NCI-H146 (cell line): ENCODE measurements around the gene MXI1.

ENCODE experiments used
- DNase-seq: peaks from one replicate; lab custom pipeline; 2025; lab: John Stamatoyannopoulos, UW

MXI1 gene

DNA sequence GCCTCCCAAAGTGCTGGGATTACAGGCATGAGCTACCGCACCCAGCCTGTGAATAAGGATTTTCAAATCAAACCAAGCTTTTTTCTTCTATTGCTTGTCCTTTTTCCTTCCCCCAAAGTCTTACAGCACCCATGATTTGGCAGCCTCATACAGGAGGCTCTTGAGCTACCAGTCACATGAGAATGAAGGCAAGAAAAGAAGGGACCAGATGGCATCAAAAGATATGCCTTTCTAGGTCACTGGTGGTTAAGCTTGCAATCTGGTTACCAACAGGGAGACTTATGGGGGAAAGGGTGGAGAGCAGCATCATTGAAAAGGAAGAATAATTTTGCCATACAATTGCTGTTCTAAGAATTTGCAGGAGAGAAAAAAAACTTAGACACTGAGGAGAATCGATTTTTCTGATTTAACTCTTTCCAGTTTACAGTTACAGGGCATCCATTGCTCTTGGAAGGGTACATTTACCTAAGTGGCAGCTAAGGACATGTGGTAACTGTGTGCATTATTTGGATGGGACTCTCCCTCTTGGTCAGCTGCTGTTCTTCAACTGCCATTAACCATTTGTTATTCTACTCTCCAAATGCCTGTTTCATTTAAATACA lies 67.8 kb downstream of the MXI1 start:
- no peak for DNase-seq

DNA sequence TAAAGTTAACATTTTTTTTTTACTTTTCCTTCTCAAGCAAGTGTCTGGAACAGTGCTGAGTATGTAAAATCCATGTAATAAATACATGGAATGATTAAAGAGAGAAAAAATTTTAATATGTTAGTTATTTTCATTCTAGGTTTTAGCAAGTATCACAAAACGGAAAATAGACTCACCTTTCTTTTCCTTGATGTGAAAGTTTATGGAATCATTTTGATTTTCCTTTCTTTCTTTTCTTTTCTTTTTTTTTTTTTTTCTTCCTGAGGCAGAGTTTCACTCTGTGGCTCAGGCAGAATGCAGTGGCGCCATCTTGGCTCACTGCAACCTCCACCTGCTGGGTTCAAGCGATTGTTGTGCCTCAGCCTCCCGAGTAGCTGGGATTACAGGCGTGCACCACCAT lies 69.2 kb downstream of the MXI1 start:
- no peak for DNase-seq

DNA sequence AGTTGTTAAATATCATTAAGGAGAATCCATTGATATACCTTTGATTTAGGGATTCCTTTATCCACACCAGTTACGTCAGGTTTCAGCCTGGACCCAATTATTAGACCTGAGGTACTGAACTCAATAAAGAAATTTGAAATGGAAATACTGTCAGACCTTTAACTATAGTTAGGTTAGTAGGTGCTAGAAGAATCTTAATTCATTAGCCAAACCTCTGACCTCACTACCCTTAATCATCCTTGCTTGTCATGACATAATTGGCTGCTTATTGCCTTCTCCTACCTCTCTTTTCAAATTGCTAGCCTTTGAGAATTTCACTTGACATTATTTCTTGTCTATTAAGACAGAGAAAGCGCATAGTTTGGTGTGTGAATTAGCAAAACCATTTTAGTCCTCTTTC lies 70.2 kb downstream of the MXI1 start:
- DNase-seq = no peak

DNA sequence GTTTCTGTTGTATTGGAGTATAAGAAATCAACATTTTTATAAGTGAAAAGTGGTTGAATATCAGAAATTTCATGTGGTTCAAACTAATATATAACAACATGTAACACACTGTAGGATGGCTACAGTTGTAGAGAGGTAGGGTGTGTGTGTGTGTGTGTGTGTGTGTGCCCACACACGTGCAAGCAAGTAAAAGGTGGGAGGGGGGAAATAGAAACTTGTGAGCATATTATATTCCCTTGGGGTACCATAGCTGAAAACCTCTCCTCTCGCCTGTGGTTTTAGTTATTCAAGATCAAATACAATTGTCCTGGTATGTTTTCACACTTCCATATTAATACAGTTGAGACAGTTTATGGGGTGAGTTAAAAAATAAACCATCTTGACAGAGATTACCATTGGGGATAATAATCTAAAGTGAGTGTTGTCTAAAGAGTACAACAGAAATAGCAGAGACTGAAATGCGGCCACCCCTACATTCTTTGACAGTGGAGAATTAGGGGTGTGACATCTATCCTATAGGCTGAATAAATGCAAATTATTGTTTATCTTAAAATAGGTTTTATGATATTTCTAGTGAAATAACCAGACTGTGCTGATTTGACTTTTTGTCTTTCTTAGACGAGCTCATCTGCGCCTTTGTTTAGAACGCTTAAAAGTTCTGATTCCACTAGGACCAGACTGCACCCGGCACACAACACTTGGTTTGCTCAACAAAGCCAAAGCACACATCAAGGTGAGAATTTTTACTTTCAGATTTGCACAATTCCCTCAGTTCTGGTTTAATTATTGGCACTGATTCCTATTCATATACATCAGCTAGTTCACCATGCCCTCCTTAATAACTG lies 71.4 kb downstream of the MXI1 start:
- no peak for DNase-seq

DNA sequence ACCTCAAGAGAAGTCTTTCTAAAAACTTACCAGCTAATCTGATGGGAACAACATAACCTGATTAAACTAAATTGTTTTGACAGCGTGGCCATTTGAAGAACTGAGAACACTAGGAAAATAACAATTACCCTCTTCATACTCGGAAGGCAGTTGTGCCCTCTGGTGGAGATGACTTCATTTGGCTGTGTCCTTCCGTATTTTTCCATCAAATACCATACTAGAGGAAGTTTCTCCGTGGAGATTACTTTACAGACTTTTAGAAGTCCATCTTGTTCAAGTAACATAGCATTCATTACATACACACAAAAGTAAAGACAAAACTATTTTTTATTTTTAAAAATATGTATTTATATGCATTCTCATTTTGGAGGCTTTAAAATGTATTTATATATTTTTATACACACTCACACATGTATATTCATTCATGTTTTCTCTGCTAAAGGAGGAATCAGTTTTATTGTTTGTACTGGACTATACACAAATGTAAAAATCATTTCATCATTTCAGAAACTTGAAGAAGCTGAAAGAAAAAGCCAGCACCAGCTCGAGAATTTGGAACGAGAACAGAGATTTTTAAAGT lies 72.1 kb downstream of the MXI1 start:
- DNase-seq = peak; percentile 41

DNA sequence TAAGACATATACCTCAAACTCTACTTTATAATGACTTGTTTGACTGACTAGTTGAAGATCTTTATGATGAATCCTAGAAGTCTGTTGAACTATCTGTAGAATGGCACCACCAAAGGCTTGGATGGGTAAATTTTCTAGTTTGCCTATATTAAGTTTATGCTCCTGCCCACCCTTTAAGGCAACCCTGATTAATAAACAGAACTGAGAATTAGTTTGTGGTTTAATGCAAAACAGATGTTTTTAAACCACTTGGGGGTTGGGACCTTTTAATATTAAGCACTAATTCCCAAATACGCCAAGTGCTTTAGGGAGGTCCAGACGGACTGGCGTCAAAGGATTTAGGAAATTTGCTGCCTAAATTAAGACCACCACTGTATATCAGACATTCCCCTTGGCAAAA lies 76.9 kb downstream of the MXI1 start:
- no peak for DNase-seq

DNA sequence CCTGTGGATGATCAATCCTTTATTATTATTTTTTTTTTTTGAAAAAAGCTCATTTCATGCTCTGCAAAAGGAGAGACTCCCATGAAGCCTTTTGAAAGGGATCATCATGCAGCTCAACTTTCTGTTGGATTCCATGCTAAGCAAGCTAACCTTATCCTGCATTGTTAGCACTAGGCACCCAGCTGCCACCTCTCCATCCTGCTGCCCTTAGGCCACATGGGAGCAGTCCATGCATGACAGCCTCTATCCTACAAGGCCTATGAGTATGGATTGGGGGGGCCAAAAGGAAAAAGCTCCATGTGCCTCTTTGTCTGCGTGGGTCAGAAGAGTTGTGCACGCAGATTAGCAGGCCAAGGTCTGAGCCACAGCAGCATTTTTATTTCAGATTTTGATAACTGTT lies 78.1 kb downstream of the MXI1 start:
- peak; percentile 3 for DNase-seq

DNA sequence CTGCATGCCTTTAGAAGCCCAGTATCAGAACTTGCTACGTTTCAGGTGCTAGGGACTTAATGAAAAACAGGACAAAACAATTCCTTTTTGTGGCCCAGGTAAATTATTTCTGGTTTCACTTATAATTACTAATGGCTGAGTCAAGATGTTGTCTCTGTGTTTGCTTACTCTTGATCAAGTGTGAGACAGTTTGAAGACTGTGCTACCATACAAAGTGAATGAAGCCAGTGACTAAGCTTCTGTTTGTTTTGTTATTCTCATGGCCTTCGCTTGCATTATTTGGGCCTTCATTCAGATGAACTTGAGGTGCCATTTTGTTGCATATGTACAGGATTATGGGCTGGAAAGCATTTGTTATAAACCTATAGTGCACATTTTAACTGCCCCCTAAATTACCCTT lies 79.4 kb downstream of the MXI1 start:
- DNase-seq = no peak

DNA sequence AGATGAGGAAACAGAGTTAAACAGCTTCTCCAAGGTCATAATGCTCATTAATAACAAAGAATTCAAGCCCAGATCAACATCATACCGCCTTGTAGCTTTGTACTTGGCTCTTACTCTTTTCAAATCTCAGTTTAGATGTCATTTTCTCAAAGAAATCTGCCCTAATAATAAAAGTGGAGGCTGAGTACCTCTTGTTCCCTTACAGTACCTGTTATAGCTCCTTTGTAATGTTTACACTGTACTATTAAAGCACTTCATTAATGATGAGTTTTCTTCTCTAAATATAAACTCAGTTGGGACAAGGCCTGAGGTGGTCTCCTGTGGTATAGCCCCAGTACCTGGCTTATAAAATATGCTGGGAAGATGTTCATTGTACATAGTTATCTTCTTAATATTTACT lies 89.6 kb downstream of the MXI1 start:
- no peak for DNase-seq

DNA sequence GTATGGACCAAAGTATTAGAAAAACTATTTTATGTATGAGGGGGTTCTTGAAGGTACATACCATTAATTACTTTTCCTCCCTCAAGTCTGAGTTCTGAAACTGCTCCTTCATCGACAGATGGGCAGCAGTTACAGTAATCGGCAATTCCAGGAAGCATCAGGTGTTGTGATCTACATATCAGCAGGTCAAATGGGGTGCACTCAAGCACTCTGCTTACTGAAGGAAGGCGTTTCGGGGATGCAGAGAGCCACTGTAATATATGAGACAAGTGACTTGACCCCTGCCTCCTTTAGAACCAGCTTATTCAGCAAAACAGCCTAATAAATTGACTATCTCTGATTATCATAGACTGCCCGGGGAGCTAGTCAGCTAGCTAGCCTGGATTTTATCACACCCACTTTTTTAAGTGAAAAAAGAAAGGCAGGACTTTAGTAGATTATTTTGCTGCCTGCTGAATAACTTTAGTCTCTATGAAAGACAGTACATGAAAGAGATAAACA lies 93.1 kb downstream of the MXI1 start:
- DNase-seq = no peak

DNA sequence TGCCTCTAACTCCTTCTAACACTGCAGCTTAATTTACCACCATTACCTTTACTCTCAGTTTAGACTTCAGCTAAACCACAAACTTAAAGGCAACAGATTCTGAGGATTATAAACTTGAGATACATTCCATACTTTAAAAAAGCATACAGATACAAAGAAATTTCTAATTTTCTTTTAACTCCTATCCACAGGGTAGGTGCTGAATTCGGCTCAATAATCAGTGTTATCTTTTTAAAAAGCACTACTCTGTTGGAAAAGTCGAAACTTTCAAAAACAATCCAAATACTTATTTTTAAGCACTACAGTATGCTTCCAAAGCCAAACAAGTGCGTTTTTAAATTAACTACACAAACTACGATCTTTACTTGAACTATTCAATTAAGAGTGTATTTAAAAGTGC lies 96.3 kb downstream of the MXI1 start:
- DNase-seq = no peak

DNA sequence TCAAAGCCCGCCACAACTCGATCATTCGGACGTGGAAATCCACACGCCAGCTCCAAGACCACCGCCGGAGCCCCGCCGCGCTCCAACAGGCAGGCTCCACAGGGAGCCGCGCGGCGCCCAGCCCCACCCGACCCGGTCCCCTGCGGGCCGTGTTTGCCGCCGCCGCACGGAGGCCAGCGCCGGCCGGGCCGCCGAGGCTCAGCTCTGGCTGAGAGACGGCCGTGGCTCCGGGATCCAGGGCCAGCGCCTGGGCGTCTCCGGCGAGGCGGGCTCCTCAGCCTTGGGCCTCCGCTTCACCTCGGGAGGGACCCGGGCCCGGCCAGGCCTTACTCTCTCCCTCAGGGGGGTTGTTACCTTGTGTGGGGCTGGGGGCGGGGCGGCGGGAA lies 97.0 kb downstream of the MXI1 start:
- peak; percentile 65 for DNase-seq

DNA sequence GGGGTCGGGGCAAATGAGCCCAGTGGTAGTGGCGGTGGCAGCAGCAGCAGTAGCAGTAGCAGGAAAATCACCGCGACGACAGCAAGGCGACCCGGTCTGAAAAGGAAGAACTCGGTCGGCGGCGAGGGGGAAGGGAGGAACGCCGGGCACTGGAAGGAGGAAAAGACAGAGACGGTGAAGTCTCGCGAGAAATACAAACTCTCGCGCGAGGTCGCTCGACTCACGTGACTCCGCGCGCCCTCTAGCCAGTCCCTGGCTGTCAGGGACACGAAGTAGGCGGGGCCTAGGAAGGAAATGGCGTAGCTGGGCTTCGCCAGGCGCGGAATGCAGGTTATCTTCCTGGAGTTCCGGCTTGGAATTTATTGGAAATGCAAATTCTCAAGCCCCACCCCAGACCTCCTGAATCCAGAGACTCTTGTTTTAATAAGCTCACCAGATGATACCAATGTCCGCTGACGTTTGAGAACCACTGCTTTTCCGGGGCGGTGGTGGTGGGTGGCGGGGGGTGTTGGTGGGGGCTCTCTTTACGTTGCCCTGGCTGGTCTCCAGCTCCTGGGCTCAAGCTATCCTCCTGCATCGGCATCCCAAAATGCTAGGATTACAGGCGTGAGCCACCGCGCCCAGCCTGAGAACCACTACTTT lies 97.5 kb downstream of the MXI1 start, which contains the start of gene SMNDC1:
TSS of gene SMNDC1 (minus strand) at position 141 of the 642 bp plus-strand sequence. CDS start 1,333 bp downstream, outside the sequence.
- DNase-seq = peak; percentile 99

DNA sequence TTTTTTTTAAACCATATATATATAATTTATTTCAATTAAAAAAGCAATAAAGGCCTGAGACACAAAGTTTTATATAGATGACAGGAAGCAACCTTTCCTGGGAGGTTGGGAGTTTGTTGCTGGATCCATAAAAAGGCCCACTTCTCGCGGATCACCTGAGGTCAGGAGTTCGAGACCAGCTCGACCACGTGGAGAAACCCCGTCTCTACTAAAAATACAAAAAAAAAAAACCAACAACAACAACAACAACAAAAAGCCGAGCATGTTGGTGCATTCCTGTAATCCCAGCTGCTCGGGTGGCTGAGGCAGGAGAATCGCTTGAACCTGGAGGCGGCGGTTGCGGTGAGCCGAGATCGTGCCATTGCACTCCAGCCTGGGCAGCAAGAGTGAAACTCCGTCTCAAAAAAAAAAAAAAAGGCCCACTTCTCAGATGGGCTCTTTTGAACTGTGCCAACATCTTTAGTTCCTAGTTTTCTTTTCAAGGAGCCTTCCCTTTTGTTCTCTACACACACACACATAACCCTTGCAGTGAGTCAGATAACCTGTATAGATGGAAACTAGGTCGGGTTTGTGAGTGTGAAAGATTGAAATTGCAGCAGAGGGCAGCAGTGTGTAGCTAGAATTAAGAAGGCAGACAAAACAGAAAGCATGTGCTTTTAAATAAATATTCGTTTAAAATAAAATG lies 98.5 kb downstream of the MXI1 start:
- peak; percentile 58 for DNase-seq

DNA sequence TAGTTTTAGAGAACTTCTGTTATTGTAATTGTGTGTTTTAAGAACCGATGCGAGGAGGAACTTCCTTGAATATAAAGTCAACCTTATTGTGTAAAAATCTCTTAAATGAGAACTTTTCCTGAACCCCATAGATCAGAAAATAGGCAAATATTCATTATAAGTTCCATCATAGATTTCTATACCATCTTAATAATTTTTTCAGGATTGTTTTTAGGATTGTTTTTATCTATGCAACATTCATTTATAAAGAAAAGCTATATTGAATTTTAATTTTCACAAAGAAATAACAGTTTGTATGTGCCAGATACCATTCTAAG lies 99.0 kb downstream of the MXI1 start:
- no peak for DNase-seq

DNA sequence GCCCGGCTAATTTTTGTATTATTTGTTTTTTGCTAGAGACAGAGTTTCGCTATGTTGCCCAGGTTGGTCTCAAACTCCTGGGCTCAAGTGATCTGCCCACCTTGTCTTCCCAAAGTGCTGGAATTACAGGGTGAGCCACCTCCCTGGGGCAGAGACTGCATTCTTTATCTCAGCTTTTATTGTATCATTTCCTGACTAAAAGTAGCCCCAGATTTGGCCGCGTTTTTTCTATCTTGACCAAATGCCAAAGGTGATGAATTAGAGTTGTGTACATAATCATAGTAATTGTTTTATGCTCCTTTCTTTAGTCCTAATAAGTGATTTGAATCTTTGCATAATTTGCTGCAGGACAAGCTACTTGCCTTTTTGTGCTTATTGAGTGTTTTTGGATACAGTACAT lies 100.4 kb downstream of the MXI1 start:
- no peak for DNase-seq

DNA sequence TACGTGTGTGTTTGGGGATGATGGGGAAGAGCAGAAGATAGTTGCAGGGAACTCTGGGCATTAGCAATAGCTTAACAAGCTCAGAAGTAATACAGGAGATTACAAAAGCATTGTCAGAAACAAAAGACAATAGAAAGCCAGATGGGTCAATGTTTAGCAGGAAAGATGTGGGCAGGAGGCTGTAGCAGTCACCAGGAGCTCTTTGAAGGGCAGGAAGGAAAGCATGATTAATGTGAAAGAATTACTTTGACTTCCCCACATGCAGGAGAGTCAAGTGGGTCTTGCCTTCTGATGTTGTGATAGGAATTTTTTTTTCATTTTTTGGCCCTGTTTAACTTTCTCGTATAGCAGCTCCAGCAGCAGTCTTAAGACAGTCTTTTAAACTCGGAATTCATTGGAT lies 103.3 kb downstream of the MXI1 start:
- DNase-seq = no peak

DNA sequence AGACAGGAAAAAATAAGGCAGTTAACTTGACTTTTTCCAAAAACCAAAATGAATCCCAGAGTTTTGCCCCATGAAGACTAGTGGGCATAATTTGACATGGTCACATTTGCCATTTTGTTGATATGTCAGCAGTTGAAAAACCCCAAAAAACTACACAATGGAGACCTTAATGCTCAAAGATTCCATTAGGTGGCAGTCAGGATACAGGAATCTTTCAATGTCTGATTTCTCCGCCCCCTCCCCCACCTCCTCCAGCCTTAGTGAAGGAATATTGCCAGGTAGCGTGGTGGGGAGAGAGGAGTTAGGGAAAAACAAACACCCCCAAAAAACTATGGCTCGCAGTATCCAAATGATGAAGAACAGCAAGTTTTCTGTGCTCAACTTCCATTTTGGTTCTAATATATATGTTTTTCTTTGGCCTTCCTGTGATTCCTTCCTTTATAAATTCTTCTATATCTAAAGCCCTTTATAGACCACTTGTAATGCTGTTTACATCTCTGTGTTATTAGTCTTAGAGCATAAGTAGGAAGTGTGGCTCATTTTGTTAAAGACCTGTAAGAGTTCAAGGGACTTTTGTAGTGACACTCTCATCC lies 104.0 kb downstream of the MXI1 start:
- peak; percentile 61 for DNase-seq

DNA sequence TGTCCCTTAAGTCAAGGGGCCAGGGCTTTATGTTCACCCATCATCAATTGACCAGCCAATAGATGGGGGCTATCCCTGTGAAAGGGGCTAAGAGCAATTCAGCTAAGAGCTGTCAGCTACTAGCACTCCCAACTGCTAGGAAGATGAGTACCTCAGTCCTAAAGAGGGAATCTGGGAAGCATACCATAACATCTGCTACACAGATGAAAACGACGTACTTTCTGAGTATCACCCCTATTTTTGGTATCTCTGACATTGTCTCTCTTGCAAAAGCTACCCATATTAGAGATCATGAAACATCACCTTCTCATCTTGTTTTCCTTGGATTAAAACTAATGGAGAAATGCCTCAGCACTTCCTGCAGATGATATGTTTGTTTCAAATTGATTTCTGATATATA lies 104.8 kb downstream of the MXI1 start:
- no peak for DNase-seq

DNA sequence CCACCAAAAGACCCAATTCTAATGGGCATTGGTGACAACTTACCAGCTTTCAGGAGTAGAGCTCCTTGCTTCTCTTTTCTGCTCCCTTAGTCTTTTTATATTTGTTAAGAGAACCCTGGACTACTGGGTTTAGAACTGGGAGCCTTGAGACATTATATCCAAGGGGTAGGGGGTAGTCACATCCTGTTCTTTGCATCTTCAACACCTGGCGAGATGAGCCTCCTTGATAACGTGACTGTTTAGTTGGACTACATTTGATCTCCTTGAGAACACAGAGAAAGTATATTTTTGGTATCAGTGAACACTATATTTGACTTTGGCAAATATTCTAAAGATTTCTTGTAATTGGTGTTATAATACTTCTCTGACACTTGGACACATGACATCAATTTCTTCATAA lies 106.3 kb downstream of the MXI1 start:
- no peak for DNase-seq

DNA sequence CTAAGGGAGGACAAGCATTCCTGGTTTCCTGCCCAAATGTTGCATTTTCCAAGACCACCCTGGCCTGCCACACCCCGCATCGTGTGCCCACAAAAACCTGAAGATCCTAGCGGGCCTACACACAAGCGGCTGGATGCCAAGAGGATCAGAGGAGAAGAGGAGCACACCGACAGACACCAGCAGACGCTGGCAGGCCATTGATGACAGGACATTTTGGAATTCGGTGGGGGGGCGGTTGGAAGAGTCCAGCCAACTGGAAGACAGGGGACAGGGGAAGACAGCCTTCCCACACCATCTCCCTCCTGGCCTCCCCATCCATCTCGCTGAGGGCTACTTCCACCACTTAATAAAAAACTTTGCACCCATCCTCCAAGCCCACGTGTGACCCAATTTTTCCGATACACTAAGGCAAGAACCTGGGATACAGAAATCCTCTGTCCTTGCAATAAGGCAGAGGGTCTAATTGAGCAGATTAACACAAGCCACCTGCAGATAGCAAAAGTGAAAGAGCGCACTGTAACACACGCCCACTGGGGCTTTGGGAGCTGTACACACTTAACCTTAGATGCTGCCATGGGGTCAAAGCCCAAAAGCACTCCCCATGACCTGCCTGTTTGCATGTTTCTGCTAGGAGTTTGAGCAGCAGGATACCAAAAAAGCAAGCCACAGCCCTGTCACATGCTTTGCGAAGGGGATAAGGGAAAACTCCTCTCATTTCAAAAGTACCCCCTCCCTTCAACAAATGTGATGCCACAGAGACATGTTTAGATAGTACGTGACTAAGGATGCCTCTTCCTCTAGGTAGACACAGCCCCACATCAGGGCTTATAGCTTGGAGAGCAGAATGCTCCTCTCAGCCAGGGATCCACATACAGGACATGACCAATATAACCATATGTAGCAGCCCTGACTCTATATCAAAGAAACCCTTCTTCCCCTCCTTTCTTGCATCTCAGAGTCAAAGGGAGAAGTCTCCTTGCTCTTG lies 110.8 kb downstream of the MXI1 start:
- DNase-seq = no peak
